Measurements from ENCODE around the gene PDS5A. TPM values are rescaled to one million over a fixed set of nuclear protein-coding genes. Genes with fewer than 3 reads are reported as not detected.
"Not testable (repeated sequence)": the region's sequence is repeated elsewhere in the genome, so short reads cannot be mapped to it uniquely, and the experiment has no call there.

PDS5A gene
- total RNA-seq, 1 experiment from 2014 or later, result 49.7 TPM

DNA sequence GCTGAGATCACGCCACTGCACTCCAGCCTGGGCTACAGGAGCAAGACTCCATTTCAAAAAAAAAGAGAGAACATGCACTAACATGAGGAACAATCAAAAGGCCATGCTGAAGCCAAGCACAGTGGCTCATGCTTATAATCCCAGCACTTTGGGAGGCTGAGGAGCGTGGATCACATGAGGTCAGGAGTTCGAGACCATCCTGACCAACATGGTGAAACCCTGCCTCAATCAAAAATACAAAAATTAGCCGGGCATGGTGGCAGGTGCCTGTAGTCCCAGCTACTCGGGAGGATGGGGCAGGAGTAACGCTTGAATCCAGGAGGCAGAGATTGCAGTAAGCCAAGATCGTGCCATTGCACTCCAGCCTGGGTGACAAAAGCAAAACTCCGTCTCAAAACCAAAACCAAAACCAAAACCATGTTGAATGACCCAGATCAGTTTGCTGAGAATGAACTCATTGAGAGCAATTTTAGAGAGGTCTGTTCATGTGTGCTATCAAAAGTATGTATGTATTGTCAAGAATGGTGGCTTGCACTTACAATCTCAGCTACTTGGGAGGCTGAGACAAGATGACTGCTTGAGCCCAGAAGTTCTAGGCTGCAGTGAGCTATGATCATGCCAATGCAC lies 44.8 kb downstream of the PDS5A start:
- no peak for DNase-seq (ENCODE audit: low read depth, low spot score)
- in situ Hi-C loops (cut with HindIII; ENCODE audit: low pct_unique_long_range_greater_than_20kb, low sequenced_read_pairs), result no loop called here

GRCh38 chr4:39931441-39931901 lies 46.2 kb downstream of the PDS5A start:
- no peak for DNase-seq (ENCODE audit: low read depth, low spot score)
- in situ Hi-C loops (cut with HindIII; ENCODE audit: low pct_unique_long_range_greater_than_20kb, low sequenced_read_pairs), result no loop called here

- in situ Hi-C loops (cut with HindIII; ENCODE audit: low pct_unique_long_range_greater_than_20kb, low sequenced_read_pairs), result no loop called here
- no peak for DNase-seq (ENCODE audit: low read depth, low spot score)
Measured at GRCh38 chr4:39928538-39928937, 49.2 kb downstream of the PDS5A start.

- no peak for DNase-seq (ENCODE audit: low read depth, low spot score)
- in situ Hi-C loops (cut with HindIII; ENCODE audit: low pct_unique_long_range_greater_than_20kb, low sequenced_read_pairs), result no loop called here
Measured at GRCh38 chr4:39924014-39924413, 53.7 kb downstream of the PDS5A start.

GRCh38 chr4:39922399-39922798 lies 55.3 kb downstream of the PDS5A start:
- no peak for DNase-seq (ENCODE audit: low read depth, low spot score)
- in situ Hi-C loops (cut with HindIII; ENCODE audit: low pct_unique_long_range_greater_than_20kb, low sequenced_read_pairs), result no loop called here

DNA sequence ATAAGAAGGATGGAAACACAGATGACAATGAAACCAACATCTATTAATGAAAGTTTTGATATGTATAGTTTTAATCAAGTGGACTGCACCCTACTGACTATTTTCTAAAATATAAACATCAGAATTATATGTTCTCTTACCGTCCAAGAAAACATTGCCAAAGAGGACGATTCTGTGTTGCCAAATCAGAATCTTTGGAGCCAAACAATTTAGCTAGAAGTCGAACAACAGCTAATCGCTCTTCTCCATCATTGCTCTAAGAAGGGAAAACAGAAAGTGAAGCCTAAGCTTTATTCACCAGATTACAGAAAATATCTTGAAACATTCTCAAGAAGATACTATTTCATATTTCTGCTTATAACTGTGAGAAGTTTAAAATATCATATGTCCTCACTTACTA lies 64.2 kb downstream of the PDS5A start:
- no peak for DNase-seq (ENCODE audit: low read depth, low spot score)
- in situ Hi-C loops (cut with HindIII; ENCODE audit: low pct_unique_long_range_greater_than_20kb, low sequenced_read_pairs), result no loop called here

- no peak for DNase-seq (ENCODE audit: low read depth, low spot score)
- in situ Hi-C loops (cut with HindIII; ENCODE audit: low pct_unique_long_range_greater_than_20kb, low sequenced_read_pairs), result no loop called here
Measured at GRCh38 chr4:39910064-39910463, 67.6 kb downstream of the PDS5A start.

DNA sequence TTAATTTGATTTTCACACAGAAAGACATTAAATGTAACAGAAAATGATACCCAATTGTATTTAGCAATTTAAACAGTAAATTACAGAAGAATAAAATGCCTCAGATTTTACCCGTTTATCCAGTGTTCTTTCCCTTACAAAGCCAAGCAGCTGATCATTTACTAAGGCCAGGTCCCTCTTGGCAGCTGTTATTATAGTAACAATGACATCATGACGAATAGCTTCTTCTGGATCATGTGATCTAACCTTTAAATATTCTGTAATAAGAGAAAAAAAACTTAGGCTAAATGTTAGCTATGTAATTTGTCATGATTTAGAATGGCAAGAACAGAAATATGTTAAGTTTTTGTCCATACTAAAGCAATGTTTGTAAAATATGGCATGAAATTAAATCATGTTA lies 69.4 kb downstream of the PDS5A start:
- in situ Hi-C loops (cut with HindIII; ENCODE audit: low pct_unique_long_range_greater_than_20kb, low sequenced_read_pairs), result no loop called here
- DNase-seq (ENCODE audit: low read depth, low spot score), result no peak

GRCh38 chr4:39905656-39906055 lies 72.1 kb downstream of the PDS5A start:
- in situ Hi-C loops (cut with HindIII; ENCODE audit: low pct_unique_long_range_greater_than_20kb, low sequenced_read_pairs), result no loop called here
- DNase-seq (ENCODE audit: low read depth, low spot score), result no peak

DNA sequence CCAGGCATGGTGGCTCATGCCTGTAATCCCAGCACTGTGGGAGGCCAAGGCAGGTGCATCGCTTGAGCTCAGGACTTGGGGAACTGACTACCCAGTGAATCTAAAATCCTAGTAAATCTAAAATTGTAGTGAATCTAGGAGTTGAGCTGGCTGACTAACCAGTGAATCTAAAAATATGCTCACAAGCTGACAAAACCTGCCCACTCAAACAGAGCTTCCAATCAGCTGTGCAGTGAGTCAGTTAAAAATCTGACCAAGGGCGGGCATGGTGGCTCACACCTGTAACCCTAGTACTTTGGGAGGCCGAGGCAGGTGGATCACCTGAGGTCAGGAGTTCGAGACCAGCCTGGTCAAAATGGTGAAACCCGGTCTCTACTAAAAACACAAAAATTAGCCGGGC lies 72.7 kb downstream of the PDS5A start:
- DNase-seq (ENCODE audit: low read depth, low spot score); in situ Hi-C loops (cut with HindIII; ENCODE audit: low pct_unique_long_range_greater_than_20kb, low sequenced_read_pairs): not testable (repeated sequence)

GRCh38 chr4:39900966-39901365 lies 76.7 kb downstream of the PDS5A start:
- in situ Hi-C loops (cut with HindIII; ENCODE audit: low pct_unique_long_range_greater_than_20kb, low sequenced_read_pairs), result no loop called here
- DNase-seq (ENCODE audit: low read depth, low spot score), result no peak

- DNase-seq (ENCODE audit: low read depth, low spot score), result no peak
- in situ Hi-C loops (cut with HindIII; ENCODE audit: low pct_unique_long_range_greater_than_20kb, low sequenced_read_pairs), result no loop called here
Measured at GRCh38 chr4:39899291-39899690, 78.4 kb downstream of the PDS5A start.

GRCh38 chr4:39898015-39898414 lies 79.7 kb downstream of the PDS5A start:
- in situ Hi-C loops (cut with HindIII; ENCODE audit: low pct_unique_long_range_greater_than_20kb, low sequenced_read_pairs), result no loop called here
- no peak for DNase-seq (ENCODE audit: low read depth, low spot score)

- in situ Hi-C loops (cut with HindIII; ENCODE audit: low pct_unique_long_range_greater_than_20kb, low sequenced_read_pairs), result no loop called here
- DNase-seq (ENCODE audit: low read depth, low spot score), result no peak
Measured at GRCh38 chr4:39893693-39894072, 84.0 kb downstream of the PDS5A start.

DNA sequence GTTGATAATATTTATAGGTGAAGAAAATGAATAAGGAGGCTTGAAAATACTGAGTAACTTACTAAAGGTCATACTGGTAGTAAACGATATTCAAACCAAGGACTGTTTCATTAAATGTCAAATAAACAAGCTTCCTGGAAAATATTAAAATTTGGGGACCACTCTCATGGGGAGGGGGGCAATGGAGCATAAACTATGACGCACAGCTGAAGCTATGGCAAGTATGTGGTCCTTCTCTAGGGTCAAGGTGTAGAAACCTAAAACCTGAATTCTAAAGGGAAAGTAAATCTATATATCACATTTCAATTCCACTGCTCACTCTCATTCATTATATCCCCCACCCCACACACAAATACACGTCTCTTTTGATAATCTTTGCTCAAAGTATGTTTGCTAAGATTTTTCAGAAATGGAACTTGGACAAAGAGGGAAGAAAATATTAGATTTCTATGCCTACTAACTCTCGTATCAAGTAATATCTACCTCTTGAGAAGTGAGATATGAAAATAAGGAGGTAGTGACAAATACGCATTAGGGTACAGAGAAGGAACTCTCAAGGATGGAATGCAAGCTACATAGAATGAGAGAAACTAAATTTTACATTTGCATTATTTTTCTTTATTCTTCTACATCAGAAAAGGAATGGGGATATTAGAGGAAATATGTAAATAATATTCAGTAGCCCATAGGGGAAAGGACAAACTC lies 84.6 kb downstream of the PDS5A start:
- in situ Hi-C loops (cut with HindIII; ENCODE audit: low pct_unique_long_range_greater_than_20kb, low sequenced_read_pairs), result no loop called here
- DNase-seq (ENCODE audit: low read depth, low spot score), result no peak

- DNase-seq (ENCODE audit: low read depth, low spot score), result no peak
- in situ Hi-C loops (cut with HindIII; ENCODE audit: low pct_unique_long_range_greater_than_20kb, low sequenced_read_pairs), result no loop called here
Measured at GRCh38 chr4:39889226-39889625, 88.5 kb downstream of the PDS5A start.

DNA sequence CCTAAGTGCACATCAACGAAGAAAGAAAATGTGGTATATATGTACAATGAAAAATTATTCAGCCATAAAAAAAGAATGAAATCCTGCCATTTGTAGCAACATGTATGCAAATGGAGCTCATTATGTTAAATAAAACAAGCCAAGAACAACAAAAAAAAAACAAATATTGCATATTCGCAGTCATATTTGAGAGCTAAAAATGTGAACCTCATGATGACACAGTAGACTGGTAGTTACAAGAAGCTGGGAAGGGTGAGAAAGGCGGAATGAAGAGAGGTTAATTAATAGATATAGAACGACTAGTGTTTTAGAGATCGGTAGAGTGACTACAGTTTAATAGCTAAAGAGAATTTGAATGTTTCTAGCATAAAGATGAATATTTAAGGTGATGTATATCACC lies 89.2 kb downstream of the PDS5A start:
- in situ Hi-C loops (cut with HindIII; ENCODE audit: low pct_unique_long_range_greater_than_20kb, low sequenced_read_pairs), result no loop called here
- DNase-seq (ENCODE audit: low read depth, low spot score), result no peak

DNA sequence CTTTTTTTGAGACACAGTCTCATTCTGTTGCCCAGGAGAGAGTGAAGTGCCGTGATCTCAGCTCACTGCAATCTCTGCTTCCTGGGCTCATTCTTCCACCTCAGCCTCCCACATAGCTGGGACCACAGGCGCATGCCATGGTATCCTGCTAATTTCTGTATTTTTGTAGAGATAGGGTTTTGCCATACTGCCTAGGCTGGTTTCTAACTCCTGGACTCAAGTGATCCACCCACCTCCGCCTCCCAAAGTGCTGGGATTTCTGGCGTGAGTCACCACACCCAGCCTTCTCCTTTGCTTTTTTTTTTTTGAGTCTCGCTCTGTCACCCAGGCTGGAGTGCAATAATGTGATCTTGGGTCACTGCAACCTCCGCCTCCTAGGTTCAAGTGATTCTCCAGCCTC lies 94.1 kb downstream of the PDS5A start:
- DNase-seq (ENCODE audit: low read depth, low spot score), result no peak
- in situ Hi-C loops (cut with HindIII; ENCODE audit: low pct_unique_long_range_greater_than_20kb, low sequenced_read_pairs), result no loop called here

GRCh38 chr4:39881789-39882188 lies 95.9 kb downstream of the PDS5A start:
- DNase-seq (ENCODE audit: low read depth, low spot score), result no peak
- in situ Hi-C loops (cut with HindIII; ENCODE audit: low pct_unique_long_range_greater_than_20kb, low sequenced_read_pairs), result no loop called here
